ENCODE data around the gene BICDL2.

Gene BICDL2

DNA sequence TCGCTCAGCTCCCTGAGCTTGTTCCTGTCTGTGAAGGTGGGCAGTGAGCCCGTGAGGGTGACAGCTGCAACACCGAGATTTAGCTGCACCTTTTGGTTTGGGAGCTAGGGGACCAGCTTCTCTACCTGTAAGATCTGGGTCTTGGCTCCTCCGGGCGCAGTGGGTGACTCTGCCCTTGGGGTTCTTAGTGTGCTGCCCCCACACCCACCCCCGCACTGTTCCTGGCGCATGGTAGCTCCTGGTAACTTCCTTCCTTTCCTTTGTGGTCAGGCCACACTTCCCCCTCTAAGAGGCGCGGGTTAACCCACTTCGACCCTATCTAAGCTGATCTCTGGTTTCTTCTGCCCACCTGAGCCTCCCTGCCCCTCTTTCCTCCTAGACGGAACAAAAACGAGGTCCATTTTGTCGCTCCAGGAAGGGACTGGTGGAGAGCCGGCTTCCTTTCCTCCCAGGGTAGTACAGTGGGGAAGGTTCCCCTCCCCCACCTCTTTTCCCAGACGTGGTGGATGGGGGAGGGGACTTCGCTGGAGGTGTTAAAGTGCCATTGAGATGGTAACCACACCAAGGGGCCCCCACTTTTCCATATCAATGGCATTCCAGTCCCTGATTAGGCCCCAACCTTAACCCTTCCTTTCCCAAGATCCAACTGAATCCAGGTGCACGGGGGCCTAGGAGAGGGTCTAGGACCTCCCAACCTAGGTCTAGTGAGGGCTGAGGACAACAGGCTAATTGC, 28.6 kb downstream of the BICDL2 start:
- peaks cover 38% of the 10 kb centered on the region for H3K4me1 ChIP-seq (ENCODE audit: control insufficient read depth, insufficient read depth, low read length, poor library complexity, severe bottlenecking)
- no peaks in the 10 kb centered on the region for H3K36me3 ChIP-seq (ENCODE audit: control insufficient read depth, insufficient read depth, low read length)
- no peak overlapping the region for H3K4me3 ChIP-seq (ENCODE audit: extremely low read depth, insufficient read depth, low read length, poor library complexity, severe bottlenecking)
- 13 to 22% methylated on average over 10 to 11 of the region's 17 CpGs for WGBS, 2 experiments (ENCODE audit: insufficient coverage in 2 of 2)
- H3K9me3 ChIP-seq (ENCODE audit: control insufficient read depth, low read length) = no peaks in the 10 kb centered on the region
- no peak overlapping the region for H3K27ac ChIP-seq (ENCODE audit: low read depth, low read length, severe bottlenecking)

DNA sequence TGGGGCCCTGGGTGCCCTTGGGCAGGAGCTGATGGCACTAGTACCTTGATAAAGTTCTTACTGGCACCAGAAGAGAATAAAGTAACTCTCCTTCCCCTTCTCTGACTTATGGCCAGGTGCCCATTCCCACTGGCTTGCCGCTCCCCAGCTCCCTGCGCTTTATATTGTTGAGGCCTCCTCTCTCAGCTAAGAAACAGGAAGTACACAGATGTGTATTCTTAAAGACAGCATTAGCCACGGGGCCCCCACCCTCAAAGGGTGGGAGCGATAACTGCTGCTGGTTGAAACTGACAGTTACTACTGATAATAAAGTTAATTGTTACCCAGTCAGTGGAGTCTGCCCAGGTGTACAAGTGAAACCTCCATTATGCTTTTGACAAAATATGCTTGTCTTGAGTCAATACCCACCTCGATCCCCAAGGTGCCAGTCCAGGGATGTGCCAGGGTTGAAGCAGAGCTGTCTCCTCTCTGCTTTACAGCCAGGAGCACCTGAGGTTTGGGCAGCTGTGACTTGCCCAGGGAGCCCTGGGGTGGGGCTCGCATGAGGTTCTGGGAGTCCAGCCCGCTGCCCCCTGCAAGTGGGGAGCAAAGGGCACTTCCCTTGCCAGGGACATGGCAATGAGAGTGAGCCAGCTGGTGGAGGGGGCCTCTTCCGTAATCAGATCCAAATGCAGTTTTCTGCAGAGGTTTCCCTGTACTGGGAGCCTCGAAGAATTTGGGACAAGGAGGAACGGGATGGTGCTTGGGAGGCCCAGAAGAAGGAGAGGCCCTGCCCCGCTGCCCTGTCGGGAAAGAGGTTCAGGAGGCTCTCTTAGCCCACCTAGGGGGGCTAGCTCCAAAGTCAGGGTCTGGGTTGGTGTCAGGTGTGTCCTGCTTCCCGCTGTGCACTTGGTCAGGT, 29.4 kb downstream of the BICDL2 start:
- no peaks in the 10 kb centered on the region for H3K9me3 ChIP-seq (ENCODE audit: control insufficient read depth, low read length)
- H3K4me1 ChIP-seq (ENCODE audit: control insufficient read depth, insufficient read depth, low read length, poor library complexity, severe bottlenecking) = peaks cover 31% of the 10 kb centered on the region
- H3K36me3 ChIP-seq (ENCODE audit: control insufficient read depth, insufficient read depth, low read length) = no peaks in the 10 kb centered on the region
- WGBS, 2 experiments (ENCODE audit: insufficient coverage in 2 of 2) = 60% methylated on average over 12 to 13 of the region's 13 CpGs
- no peak overlapping the region for H3K27ac ChIP-seq (ENCODE audit: low read depth, low read length, severe bottlenecking)
- H3K4me3 ChIP-seq (ENCODE audit: extremely low read depth, insufficient read depth, low read length, poor library complexity, severe bottlenecking) = no peak overlapping the region

DNA sequence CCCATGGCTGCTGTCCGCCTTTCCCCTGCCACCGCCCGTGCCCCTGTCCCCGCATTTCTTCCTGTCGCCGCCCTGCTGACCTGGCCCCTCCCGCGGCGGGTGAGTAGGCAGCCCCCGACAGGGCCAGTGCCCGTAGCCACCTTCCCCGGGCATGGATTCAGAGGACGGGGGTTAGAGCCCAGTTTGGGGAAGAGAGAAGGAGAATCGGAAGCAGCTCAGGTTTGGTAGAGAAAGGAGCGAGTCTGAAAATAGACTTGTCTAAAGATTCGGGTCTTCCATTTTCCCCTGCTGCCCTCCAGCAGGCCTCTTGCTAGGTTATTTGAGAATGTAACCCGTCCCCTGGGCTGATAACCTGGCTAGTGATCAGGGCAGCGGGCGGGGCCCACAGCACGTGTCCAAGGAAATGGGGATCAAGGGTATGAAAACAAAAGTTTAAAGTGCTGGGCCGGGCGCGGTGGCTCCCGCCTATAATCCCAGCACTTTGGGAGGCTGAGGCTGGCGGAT, 31.9 kb downstream of the BICDL2 start:
- no peak overlapping the region for H3K27ac ChIP-seq (ENCODE audit: low read depth, low read length, severe bottlenecking)
- no peaks in the 10 kb centered on the region for H3K36me3 ChIP-seq (ENCODE audit: control insufficient read depth, insufficient read depth, low read length)
- peaks cover 25% of the 10 kb centered on the region for H3K4me1 ChIP-seq (ENCODE audit: control insufficient read depth, insufficient read depth, low read length, poor library complexity, severe bottlenecking)
- peak overlapping the region; percentile 18 for H3K4me3 ChIP-seq (ENCODE audit: extremely low read depth, insufficient read depth, low read length, poor library complexity, severe bottlenecking)
- 3 to 6% methylated on average over 12 to 20 of the region's 25 CpGs for WGBS, 2 experiments (ENCODE audit: insufficient coverage in 2 of 2)
- no peaks in the 10 kb centered on the region for H3K9me3 ChIP-seq (ENCODE audit: control insufficient read depth, low read length)

DNA sequence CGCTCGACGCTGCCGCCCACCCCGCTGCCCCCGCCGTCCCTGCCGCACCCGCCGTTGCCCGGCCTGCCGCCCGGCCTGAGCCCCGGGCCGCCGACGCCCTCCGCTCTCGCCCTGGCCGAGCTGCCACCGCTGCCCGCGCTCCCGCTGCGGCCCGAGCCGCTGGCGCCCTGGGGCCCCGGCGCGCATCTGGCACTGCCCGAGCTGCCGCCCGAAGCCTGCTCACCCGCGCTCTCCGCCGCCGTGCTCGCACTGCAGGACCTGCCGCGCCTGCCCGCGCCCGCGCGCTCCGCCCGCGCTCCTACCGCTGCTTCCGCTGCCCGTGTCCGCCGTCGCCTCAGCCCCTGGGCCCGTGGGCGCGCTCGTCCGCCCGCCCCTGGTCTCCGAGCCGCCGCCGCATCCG, 32.4 kb downstream of the BICDL2 start:
- Histone ChIP-seq H3K9me3 (ENCODE audit: control insufficient read depth, low read length) (no peaks in the 10 kb centered on the region), H3K36me3 (ENCODE audit: control insufficient read depth, insufficient read depth, low read length) (no peaks in the 10 kb centered on the region), H3K4me1 (ENCODE audit: control insufficient read depth, insufficient read depth, low read length, poor library complexity, severe bottlenecking) (peaks cover 20% of the 10 kb centered on the region), H3K27ac (ENCODE audit: low read depth, low read length, severe bottlenecking) (no peak overlapping the region), H3K4me3 (ENCODE audit: extremely low read depth, insufficient read depth, low read length, poor library complexity, severe bottlenecking) (no peak overlapping the region)
- 0 to 1% methylated on average over 37 to 60 of the region's 67 CpGs for WGBS, 2 experiments (ENCODE audit: insufficient coverage in 2 of 2)

DNA sequence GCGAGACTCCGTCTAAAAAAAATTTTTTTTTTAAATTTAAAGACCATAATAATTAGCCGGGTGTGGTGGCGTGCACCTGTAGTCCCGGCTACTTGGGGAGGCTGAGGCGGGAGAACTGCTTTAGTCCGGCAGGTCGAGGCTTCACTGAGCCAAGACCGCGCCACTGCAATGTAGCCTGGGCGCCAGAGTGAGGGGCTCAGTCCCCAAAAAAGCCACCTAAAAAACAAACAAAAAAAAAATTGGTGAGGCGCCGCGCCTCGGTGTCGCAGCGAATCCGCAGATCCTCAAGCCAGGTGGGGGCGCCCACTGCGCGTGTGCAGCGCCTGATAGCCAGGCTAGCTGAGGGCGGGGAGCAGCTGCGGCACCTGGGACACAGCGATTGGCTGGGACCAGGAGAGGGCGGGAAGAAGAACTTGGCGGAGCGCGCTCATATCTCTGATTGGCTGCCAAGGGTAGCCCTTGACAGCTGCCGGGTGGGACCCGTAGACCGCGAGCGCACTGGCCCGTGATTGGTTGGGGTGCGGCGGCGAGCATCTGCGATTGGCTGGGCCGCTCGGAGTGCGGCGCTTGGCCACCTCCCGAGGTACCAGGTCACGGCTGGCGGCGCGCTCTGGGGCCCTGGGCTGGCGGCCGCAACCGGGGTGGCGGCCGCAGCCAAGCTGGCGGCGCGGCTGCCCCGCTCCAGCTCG, 33.0 kb downstream of the BICDL2 start:
- no peaks in the 10 kb centered on the region for H3K9me3 ChIP-seq (ENCODE audit: control insufficient read depth, low read length)
- 6 to 7% methylated on average over 38 to 43 of the region's 58 CpGs for WGBS, 2 experiments (ENCODE audit: insufficient coverage in 2 of 2)
- no peak overlapping the region for H3K4me3 ChIP-seq (ENCODE audit: extremely low read depth, insufficient read depth, low read length, poor library complexity, severe bottlenecking)
- no peaks in the 10 kb centered on the region for H3K36me3 ChIP-seq (ENCODE audit: control insufficient read depth, insufficient read depth, low read length)
- H3K4me1 ChIP-seq (ENCODE audit: control insufficient read depth, insufficient read depth, low read length, poor library complexity, severe bottlenecking) = peaks cover 18% of the 10 kb centered on the region
- H3K27ac ChIP-seq (ENCODE audit: low read depth, low read length, severe bottlenecking) = no peak overlapping the region

DNA sequence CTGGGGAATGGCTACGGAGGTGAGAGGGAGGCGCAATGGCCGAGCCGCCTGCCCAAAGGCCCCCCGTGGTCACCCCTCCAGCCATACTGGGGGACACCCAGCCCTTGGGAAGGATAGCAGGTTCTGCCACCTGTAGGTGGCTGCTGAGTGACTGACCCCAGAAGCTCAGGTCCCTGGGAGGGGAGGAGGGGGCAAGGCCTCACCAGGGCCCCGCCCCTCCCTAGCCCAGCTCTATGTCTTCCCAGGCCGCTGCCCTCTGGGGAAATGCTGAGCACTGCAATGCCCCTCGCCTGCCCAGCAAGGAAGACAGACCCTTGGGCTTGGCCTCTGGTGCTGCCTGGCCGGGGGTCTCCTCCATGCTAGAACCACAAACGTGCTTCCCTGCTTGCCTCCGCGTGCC, 35.4 kb downstream of the BICDL2 start:
- WGBS, 2 experiments (ENCODE audit: insufficient coverage in 2 of 2) = 78 to 85% methylated on average over 7 to 8 of the region's 12 CpGs
- H3K4me3 ChIP-seq (ENCODE audit: extremely low read depth, insufficient read depth, low read length, poor library complexity, severe bottlenecking) = no peak overlapping the region
- no peaks in the 10 kb centered on the region for H3K4me1 ChIP-seq (ENCODE audit: control insufficient read depth, insufficient read depth, low read length, poor library complexity, severe bottlenecking)
- no peaks in the 10 kb centered on the region for H3K9me3 ChIP-seq (ENCODE audit: control insufficient read depth, low read length)
- no peaks in the 10 kb centered on the region for H3K36me3 ChIP-seq (ENCODE audit: control insufficient read depth, insufficient read depth, low read length)
- H3K27ac ChIP-seq (ENCODE audit: low read depth, low read length, severe bottlenecking) = no peak overlapping the region

DNA sequence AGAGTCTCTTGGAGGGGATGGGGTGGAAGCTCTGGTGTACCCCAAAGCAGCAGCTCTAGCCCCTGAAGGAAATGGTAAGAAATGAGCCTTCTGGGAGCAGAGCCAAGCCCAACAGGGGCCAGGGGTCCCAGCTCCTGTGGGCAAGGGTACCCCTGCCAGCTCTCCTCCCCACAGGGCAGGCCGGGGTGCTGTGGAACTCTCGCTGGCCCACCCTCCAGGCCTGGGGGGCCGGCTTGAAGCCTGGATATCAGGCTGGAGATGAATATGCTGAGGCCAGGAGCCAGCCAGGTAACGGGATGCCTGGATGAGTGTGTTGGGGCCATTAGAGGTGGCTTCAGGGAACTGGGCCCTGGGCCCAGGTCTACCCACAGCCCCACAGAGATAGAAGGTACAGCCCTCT, 36.2 kb downstream of the BICDL2 start:
- Histone ChIP-seq H3K36me3 (ENCODE audit: control insufficient read depth, insufficient read depth, low read length) (no peaks in the 10 kb centered on the region), H3K9me3 (ENCODE audit: control insufficient read depth, low read length) (no peaks in the 10 kb centered on the region), H3K4me3 (ENCODE audit: extremely low read depth, insufficient read depth, low read length, poor library complexity, severe bottlenecking) (no peak overlapping the region), H3K27ac (ENCODE audit: low read depth, low read length, severe bottlenecking) (no peak overlapping the region), H3K4me1 (ENCODE audit: control insufficient read depth, insufficient read depth, low read length, poor library complexity, severe bottlenecking) (no peaks in the 10 kb centered on the region)
- WGBS, 2 experiments (ENCODE audit: insufficient coverage in 2 of 2) = 67 to 90% methylated on average over 1 to 2 of the region's 4 CpGs

DNA sequence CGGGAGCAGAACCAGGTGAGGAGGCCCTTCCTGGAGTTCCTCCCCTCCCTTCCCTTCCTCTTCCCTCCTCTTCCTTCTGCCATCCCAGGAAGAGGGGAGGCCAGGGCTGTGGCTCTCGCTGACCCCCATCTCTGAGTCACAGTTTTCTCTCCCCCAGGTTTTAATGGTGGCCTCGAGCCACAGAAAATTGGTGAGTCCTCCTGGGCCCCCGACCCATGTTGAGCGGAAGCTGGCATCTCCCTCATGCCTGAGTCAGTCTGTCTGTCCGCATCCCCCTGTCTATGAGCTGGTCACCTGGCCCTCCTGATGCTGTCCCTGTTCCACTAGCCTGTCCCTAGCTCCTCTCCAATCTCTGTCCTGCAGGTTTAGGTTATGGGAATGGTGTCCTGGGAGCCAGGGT, 36.8 kb downstream of the BICDL2 start:
- Histone ChIP-seq H3K36me3 (ENCODE audit: control insufficient read depth, insufficient read depth, low read length) (no peaks in the 10 kb centered on the region), H3K9me3 (ENCODE audit: control insufficient read depth, low read length) (no peaks in the 10 kb centered on the region)
- WGBS, 2 experiments (ENCODE audit: insufficient coverage in 2 of 2) = 93 to 96% methylated on average over 5 to 6 of the region's 6 CpGs

DNA sequence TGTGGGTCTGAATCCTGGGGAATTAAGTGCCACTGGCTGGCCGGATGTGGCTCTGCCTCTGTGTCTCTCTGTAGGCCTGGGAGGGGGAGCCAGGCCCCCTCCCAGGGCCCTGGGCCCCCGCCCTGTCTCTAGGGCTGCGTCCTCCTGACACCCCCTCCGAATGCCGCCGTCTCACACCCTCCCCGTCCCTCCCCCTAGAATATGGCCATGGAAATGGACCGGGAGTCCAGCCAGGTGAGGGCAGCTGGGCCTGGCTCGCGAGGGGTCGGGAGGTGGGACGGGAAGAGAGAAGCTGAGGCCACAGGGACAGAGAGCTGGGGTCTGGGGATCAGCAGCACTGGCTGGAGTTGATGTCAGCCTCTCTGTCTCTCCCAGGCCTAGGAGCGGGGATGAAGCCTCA, 40.4 kb downstream of the BICDL2 start:
- WGBS, 2 experiments (ENCODE audit: insufficient coverage in 2 of 2) = 85 to 89% methylated on average over 4 to 12 of the region's 13 CpGs

More for the DNA sequence above, 36.8 kb downstream of the BICDL2 start:
- Histone ChIP-seq H3K27ac (ENCODE audit: low read depth, low read length, severe bottlenecking) (no peak overlapping the region), H3K4me1 (ENCODE audit: control insufficient read depth, insufficient read depth, low read length, poor library complexity, severe bottlenecking) (no peaks in the 10 kb centered on the region), H3K4me3 (ENCODE audit: extremely low read depth, insufficient read depth, low read length, poor library complexity, severe bottlenecking) (no peak overlapping the region)

DNA sequence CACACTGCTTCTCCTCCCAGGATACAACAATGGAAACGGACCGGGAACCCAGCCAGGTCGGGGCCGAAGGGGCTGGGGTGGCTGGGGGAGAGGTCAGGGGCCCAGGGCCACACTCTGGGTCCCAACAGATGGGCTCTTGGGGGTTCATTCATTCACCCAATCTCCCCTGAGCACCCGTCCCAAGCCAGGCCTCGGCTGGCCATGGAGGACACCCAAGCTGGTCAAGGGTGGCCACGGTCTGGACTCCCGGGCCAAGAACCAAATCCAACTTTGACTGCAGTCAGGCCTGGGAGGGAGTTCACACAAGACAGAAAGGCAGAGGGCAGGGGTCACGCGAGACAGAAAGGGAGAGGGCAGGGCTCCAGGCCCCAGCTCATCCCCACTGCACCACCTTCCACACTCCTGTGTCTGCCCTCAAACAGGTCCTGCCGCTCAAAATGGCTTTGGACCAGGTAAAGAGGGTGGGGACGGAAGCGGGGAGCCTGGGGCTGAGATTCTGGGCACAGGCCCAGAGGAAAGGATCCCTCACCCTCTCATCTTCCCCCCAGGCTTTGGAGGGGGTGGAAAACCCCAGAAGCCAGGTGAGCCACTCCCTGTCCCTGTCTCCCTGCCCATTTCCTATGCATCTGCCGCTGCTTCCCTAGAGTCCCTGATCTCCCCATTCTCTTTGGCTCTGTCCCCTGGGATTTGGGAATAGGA, 44.2 kb downstream of the BICDL2 start:
- Histone ChIP-seq H3K4me3 (ENCODE audit: extremely low read depth, insufficient read depth, low read length, poor library complexity, severe bottlenecking) (no peak overlapping the region), H3K36me3 (ENCODE audit: control insufficient read depth, insufficient read depth, low read length) (no peaks in the 10 kb centered on the region), H3K4me1 (ENCODE audit: control insufficient read depth, insufficient read depth, low read length, poor library complexity, severe bottlenecking) (no peaks in the 10 kb centered on the region), H3K9me3 (ENCODE audit: control insufficient read depth, low read length) (no peaks in the 10 kb centered on the region), H3K27ac (ENCODE audit: low read depth, low read length, severe bottlenecking) (no peak overlapping the region)
- 95 to 96% methylated on average over 6 to 7 of the region's 14 CpGs for WGBS, 2 experiments (ENCODE audit: insufficient coverage in 2 of 2)

More for the DNA sequence above, 40.4 kb downstream of the BICDL2 start:
- Histone ChIP-seq H3K27ac (ENCODE audit: low read depth, low read length, severe bottlenecking) (no peak overlapping the region), H3K36me3 (ENCODE audit: control insufficient read depth, insufficient read depth, low read length) (no peaks in the 10 kb centered on the region), H3K4me3 (ENCODE audit: extremely low read depth, insufficient read depth, low read length, poor library complexity, severe bottlenecking) (no peak overlapping the region), H3K9me3 (ENCODE audit: control insufficient read depth, low read length) (no peaks in the 10 kb centered on the region), H3K4me1 (ENCODE audit: control insufficient read depth, insufficient read depth, low read length, poor library complexity, severe bottlenecking) (no peaks in the 10 kb centered on the region)
